ENCODE measurements around the gene RNF169.

GRCh38 chr11:74816664-74817063 is 68.0 kb downstream of the RNF169 start:
- TF ChIP-seq CTCF (IDR thresholded peaks at IDR 0.05) (no peak), POLR2A (IDR thresholded peaks at IDR 0.05) (no peak), POLR2AphosphoS5 (IDR thresholded peaks at IDR 0.05; ENCODE audit: insufficient read depth in 1 of 2, low read depth in 1 of 2) (no peak)
